SK-N-SH (cell line): ENCODE data around the gene CSNK1D. TPM values are rescaled to one million over a fixed set of nuclear protein-coding genes. Genes with fewer than 3 reads are reported as not detected.

Experiments used
- CTCF ChIA-PET: fragments of 300-600, 350-600 bp; formaldehyde crosslinking; extraction: SDS; loops from one replicate; lab custom pipeline; 2021; lab: Yijun Ruan, JAX
- POLR2A ChIA-PET: fragments of 350-600 bp; sonication (Branson Sonifier 250); formaldehyde crosslinking; extraction: SDS; loops from one replicate; lab custom pipeline; 2020; ENCODE audit warnings: antibody characterized with exemption, inconsistent platforms; lab: Yijun Ruan, JAX
- DNase-seq: peaks from one replicate; pipeline ENCODE4 v3.0.0; 2012
- H2AFZ ChIP-seq: fragments of 200-600 bp; sonication (generic); 2 replicates; pipeline ENCODE4 v1.8.1; 2016; ENCODE audit warnings: antibody characterized with exemption, mild to moderate bottlenecking, low read depth
- H3F3A ChIP-seq: fragments of 200-600 bp; sonication (generic); replicated peaks from 2 replicates; pipeline ENCODE3; 2016; ENCODE audit warnings: antibody characterized with exemption, mild to moderate bottlenecking; ENCODE audit not compliant: insufficient read depth
- H3K27ac ChIP-seq, 2 experiments: fragments of 200-500 bp in 1 of 2; fragments of 200-600 bp in 1 of 2; sonication (Bioruptor generic) in 1 of 2; sonication (generic), shearing (Covaris generic) in 1 of 2; 2 replicates each; pipeline versions ENCODE4 v1.5.1 to v1.6.1; 2014 to 2016; ENCODE audit warnings: low read depth in 2 of 2, inconsistent platforms in 1 of 2, low read length in 1 of 2, mild to moderate bottlenecking in 1 of 2, mixed read lengths in 1 of 2
- H3K27me3 ChIP-seq: fragments of 200-600 bp; sonication (generic), shearing (Covaris generic); 2 replicates; pipeline ENCODE4 v1.6.1; 2016; ENCODE audit warnings: mixed run types; ENCODE audit not compliant: insufficient read depth
- H3K36me3 ChIP-seq, 2 experiments: fragments of 200-500 bp in 1 of 2; fragments of 200-600 bp in 1 of 2; sonication (Bioruptor generic) in 1 of 2; sonication (generic) in 1 of 2; replicated peaks in 1 of 2; 2 replicates each; pipeline versions ENCODE3 to v1.5.1; 2014 to 2016; ENCODE audit warnings: low read length in 1 of 2, mild to moderate bottlenecking in 1 of 2; ENCODE audit not compliant: insufficient read depth in 2 of 2, control insufficient read depth in 1 of 2
- H3K4me1 ChIP-seq, 2 experiments: fragments of 200-500 bp in 1 of 2; fragments of 200-600 bp in 1 of 2; sonication (Bioruptor generic) in 1 of 2; sonication (generic), shearing (Covaris generic) in 1 of 2; 2 replicates each; pipeline versions ENCODE4 v1.5.1 to v1.6.1; 2014 to 2016; ENCODE audit warnings: low read depth in 1 of 2, low read length in 1 of 2, mixed run types in 1 of 2; ENCODE audit not compliant: insufficient read depth in 2 of 2, control insufficient read depth in 1 of 2
- H3K4me2 ChIP-seq: fragments of 200-600 bp; sonication (generic), shearing (Covaris generic); 2 replicates; pipeline ENCODE4 v1.6.1; 2017; ENCODE audit warnings: mixed run types
- H3K4me3 ChIP-seq, 2 experiments: fragments of 200-500 bp in 1 of 2; fragments of 200-600 bp in 1 of 2; sonication (Bioruptor generic) in 1 of 2; sonication (generic), shearing (Covaris generic) in 1 of 2; 2 replicates each; pipeline versions ENCODE4 v1.5.1 to v1.8.1; 2014 to 2016; ENCODE audit warnings: low read depth in 2 of 2, inconsistent platforms in 1 of 2, low read length in 1 of 2, mild to moderate bottlenecking in 1 of 2, mixed read lengths in 1 of 2, moderate library complexity in 1 of 2
- H3K79me2 ChIP-seq: fragments of 200-600 bp; sonication (generic); 2 replicates; pipeline ENCODE4 v1.8.1; 2017; ENCODE audit warnings: mild to moderate bottlenecking; ENCODE audit not compliant: insufficient read depth
- H3K9ac ChIP-seq: fragments of 200-600 bp; sonication (generic); 2 replicates; pipeline ENCODE4 v1.6.1; 2017; ENCODE audit warnings: mixed run types
- H3K9me2 ChIP-seq: fragments of 200-600 bp; sonication (generic); 2 replicates; pipeline ENCODE4 v1.6.1; 2017; ENCODE audit warnings: mixed run types
- H3K9me3 ChIP-seq: fragments of 200-600 bp; sonication (generic); 2 replicates; pipeline ENCODE4 v1.6.1; 2017; ENCODE audit warnings: mixed run types, mild to moderate bottlenecking, moderate library complexity
- H4K20me1 ChIP-seq: fragments of 200-600 bp; sonication (generic); 2 replicates; pipeline ENCODE4 v1.6.1; 2017; ENCODE audit warnings: mild to moderate bottlenecking, mixed run types; ENCODE audit not compliant: insufficient read depth
- CHD2 ChIP-seq: fragments of 150-350 bp; IDR thresholded peaks from 2 replicates; pipeline ENCODE4 v1.6.1; 2018; ENCODE audit warnings: low read length; ENCODE audit not compliant: partially characterized antibody
- FOXJ3 ChIP-seq: sonication (generic); formaldehyde crosslinking; IDR thresholded peaks from 2 replicates; pipeline ENCODE4 v1.5.1; 2020; ENCODE audit warnings: mild to moderate bottlenecking, missing genetic modification reagents
- GABPA ChIP-seq: IDR thresholded peaks from 2 replicates; pipeline ENCODE4 v1.4.0; 2012; ENCODE audit warnings: low read depth, mild to moderate bottlenecking
- JUND ChIP-seq: IDR thresholded peaks from 2 replicates; pipeline ENCODE4 v1.4.0; 2012
- MAX ChIP-seq: IDR thresholded peaks from 2 replicates; pipeline ENCODE4 v1.4.0; 2012; ENCODE audit warnings: low read depth
- RXRA ChIP-seq: IDR thresholded peaks from 2 replicates; pipeline ENCODE4 v1.4.0; 2012; ENCODE audit warnings: low read depth, mild to moderate bottlenecking, borderline replicate concordance
- SIN3A ChIP-seq: IDR thresholded peaks from 2 replicates; pipeline ENCODE4 v1.6.1; 2012; ENCODE audit warnings: low read depth, mild to moderate bottlenecking, low read length, moderate library complexity, borderline replicate concordance
- SMC3 ChIP-seq: IDR thresholded peaks from 2 replicates; pipeline ENCODE4 v1.6.1; 2012; ENCODE audit warnings: low read depth, low read length, improper control_type of control experiment
- WGBS: methylation state at CpG from one replicate; pipeline ENCODE4 v1.1.6; 2017; ENCODE audit warnings: low lambda C conversion rate; 5-methylcytosine and 5-hydroxymethylcytosine counted together
- polyA plus RNA-seq, 3 experiments: library from polyadenylated mRNA; depleted of rRNA; stranded (reverse); fragments of >200 nt; gene quantifications; 2 replicates each; pipeline ENCODE4 v1.2.3, GENCODE V29; 2012
- TF ChIP-seq, protein P1 (sequence below): fragments of 150-350 bp; IDR thresholded peaks from 2 replicates; pipeline ENCODE4 v1.6.1; 2016; ENCODE audit warnings: mild to moderate bottlenecking, low read depth, low read length
- TF ChIP-seq, protein P2 (sequence below): IDR thresholded peaks from 2 replicates; pipeline ENCODE4; 2012
- TF ChIP-seq, protein P3 (sequence below): IDR thresholded peaks from 2 replicates; pipeline ENCODE4 v1.4.0; 2012; ENCODE audit warnings: low read depth, borderline replicate concordance

The CSNK1D gene
- polyA plus RNA-seq, 1 of the 3 experiments (the other 2 are of a cell fraction): 216 TPM

DNA sequence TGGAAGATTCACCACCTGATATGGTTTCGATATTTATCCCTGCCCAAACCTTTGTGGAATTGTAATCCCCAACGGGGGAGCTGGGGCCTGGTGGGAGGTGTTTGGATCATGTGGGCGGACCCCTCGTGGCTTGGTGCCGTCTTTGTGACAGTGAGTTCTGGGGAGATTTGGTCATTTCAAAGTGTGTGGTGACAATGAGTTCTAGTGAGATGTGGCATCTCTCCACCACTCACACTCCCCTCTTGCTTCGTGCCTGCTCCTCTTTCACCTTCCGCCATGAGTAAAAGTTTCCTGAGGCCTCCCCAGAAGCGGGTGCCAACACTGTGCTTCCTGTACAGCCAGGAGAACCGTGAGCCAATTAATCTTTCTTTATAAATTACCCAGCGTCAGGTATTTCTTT is 70.5 kb downstream of the CSNK1D start:
- H3F3A ChIP-seq: peaks cover 24% of the 10 kb centered on the region
- ChIA-PET POLR2A (interaction anchor here (0.5 kb wide), 1 partner anchor 12 kb away, joined by 3 read pairs; no protein-coding TSS in a partner anchor), CTCF (interaction anchor here (1.0 to 1.5 kb wide), 3 partner anchors 19 to 49 kb away, joined by 3 to 6 read pairs (median 3); no protein-coding TSS in a partner anchor)
- H4K20me1 ChIP-seq: 0 out of 2 replicates have a peak, but pooled peaks cover 3% of the 10 kb centered on the region
- TF ChIP-seq, protein P1, sequence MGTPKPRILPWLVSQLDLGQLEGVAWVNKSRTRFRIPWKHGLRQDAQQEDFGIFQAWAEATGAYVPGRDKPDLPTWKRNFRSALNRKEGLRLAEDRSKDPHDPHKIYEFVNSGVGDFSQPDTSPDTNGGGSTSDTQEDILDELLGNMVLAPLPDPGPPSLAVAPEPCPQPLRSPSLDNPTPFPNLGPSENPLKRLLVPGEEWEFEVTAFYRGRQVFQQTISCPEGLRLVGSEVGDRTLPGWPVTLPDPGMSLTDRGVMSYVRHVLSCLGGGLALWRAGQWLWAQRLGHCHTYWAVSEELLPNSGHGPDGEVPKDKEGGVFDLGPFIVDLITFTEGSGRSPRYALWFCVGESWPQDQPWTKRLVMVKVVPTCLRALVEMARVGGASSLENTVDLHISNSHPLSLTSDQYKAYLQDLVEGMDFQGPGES: no peak
- no peak for TF ChIP-seq RXRA
- no peak for TF ChIP-seq SMC3
- no peak overlapping the region for H3K4me3 ChIP-seq
- no peaks in the 10 kb centered on the region for H3K9me2 ChIP-seq
- WGBS: 87% methylated on average over 10 of the region's 10 CpGs
- no peak overlapping the region for H2AFZ ChIP-seq
- no peaks in the 10 kb centered on the region for H3K27me3 ChIP-seq
- peaks cover 17% of the 10 kb centered on the region; the same call in 1 of the 2 replicates for H3K79me2 ChIP-seq
- no peak overlapping the region for H3K27ac ChIP-seq
- peak; percentile 10 for DNase-seq
- no peaks in the 10 kb centered on the region for H3K9me3 ChIP-seq
- H3K4me2 ChIP-seq: no peak overlapping the region
- H3K9ac ChIP-seq: no peak overlapping the region
- peaks cover 19 to 23% of the 10 kb centered on the region in 2 experiments for H3K36me3 ChIP-seq
- H3K4me1 ChIP-seq: peaks cover 15 to 19% of the 10 kb centered on the region in 2 experiments; a peak in 3 of 4 replicates

GRCh38 chr17:82201498-82201910 is 72.0 kb downstream of the CSNK1D start:
- H3K27me3 ChIP-seq: no peaks in the 10 kb centered on the region
- H3K9me2 ChIP-seq: no peaks in the 10 kb centered on the region
- no peaks in the 10 kb centered on the region for H3K9me3 ChIP-seq
- DNase-seq: peak; percentile 16
- H3F3A ChIP-seq: peaks cover 17% of the 10 kb centered on the region
- CTCF ChIA-PET: interaction anchor here (1.1 to 2.9 kb wide), 3 partner anchors 35 to 242 kb away, joined by 3 to 12 read pairs (median 4); no protein-coding TSS in a partner anchor
- 0 out of 2 replicates have a peak, but pooled peaks cover 3% of the 10 kb centered on the region for H4K20me1 ChIP-seq
- no peak overlapping the region for H2AFZ ChIP-seq
- no peak for TF ChIP-seq SIN3A
- TF ChIP-seq, all 33 proteins: peak for 0
- 96% methylated on average over 16 of the region's 23 CpGs for WGBS
- POLR2A ChIA-PET: no interaction called here
- H3K79me2 ChIP-seq: peaks cover 17% of the 10 kb centered on the region; the same call in 1 of the 2 replicates
- no peak overlapping the region for H3K27ac ChIP-seq
- H3K4me3 ChIP-seq: no peak overlapping the region
- no peak overlapping the region for H3K9ac ChIP-seq
- peaks cover 15 to 19% of the 10 kb centered on the region in 2 experiments; a peak in 3 of 4 replicates for H3K4me1 ChIP-seq
- peaks cover 20 to 31% of the 10 kb centered on the region in 2 experiments for H3K36me3 ChIP-seq
- no peak overlapping the region for H3K4me2 ChIP-seq

DNA sequence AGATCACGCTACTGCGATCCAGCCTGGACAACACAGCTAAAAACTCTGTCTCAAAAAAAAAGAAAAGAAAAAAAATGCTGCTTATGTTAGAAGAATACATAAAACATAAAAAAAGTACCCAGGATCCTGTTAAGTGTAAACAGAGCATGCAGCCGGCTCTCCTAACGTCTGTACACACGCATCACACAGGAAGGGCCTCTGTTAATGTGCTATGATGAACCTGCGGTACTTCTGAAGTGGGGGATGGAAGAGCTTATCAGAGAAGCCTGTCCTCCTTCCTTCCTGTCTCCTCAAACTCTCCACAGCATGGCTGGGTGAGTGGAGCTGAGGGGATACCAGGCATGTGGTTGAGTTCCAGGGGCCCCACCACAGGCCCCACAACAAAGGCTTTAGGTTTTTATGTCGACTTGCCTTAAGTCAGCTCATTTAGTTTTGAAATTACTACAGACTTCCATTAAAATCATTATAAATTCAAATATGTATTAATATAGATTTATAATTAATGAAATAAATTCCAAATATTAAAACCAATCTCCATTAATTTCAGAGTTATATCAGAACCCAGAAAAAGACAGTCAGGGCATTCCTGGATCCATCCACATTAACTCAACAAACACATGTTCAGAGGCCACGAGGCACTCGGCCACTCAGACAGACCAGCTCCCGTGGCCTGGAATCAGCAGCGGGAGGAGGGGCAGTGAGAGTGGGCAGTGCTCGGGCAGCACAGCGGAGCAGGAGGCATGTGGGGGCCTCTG is 72.6 kb downstream of the CSNK1D start:
- peaks cover 11 to 14% of the 10 kb centered on the region in 2 experiments; a peak in 3 of 4 replicates for H3K4me1 ChIP-seq
- 88% methylated on average over 13 of the region's 13 CpGs for WGBS
- peak; percentile 25 for DNase-seq
- no peak overlapping the region for H3K27ac ChIP-seq
- no peak overlapping the region for H2AFZ ChIP-seq
- no peaks in the 10 kb centered on the region for H3K27me3 ChIP-seq
- ChIA-PET POLR2A (no interaction called here), CTCF (interaction anchor here (1.1 to 2.9 kb wide), 4 partner anchors 36 to 242 kb away, joined by 3 to 12 read pairs (median 4); no protein-coding TSS in a partner anchor)
- no peak overlapping the region for H3K4me3 ChIP-seq
- no peaks in the 10 kb centered on the region for H3K9me2 ChIP-seq
- H3F3A ChIP-seq: peaks cover 13% of the 10 kb centered on the region
- no peak overlapping the region for H3K4me2 ChIP-seq
- peaks cover 20 to 37% of the 10 kb centered on the region in 2 experiments for H3K36me3 ChIP-seq
- H3K9ac ChIP-seq: no peak overlapping the region
- H3K79me2 ChIP-seq: peaks cover 17% of the 10 kb centered on the region; the same call in 1 of the 2 replicates
- H4K20me1 ChIP-seq: 0 out of 2 replicates have a peak, but pooled peaks cover 3% of the 10 kb centered on the region
- no peaks in the 10 kb centered on the region for H3K9me3 ChIP-seq
- TF ChIP-seq CHD2 (no peak), RXRA (no peak), FOXJ3 (CRISPR knock-in tag) (no peak), GABPA (no peak), JUND (no peak), MAX (no peak)
- TF ChIP-seq, protein P2, sequence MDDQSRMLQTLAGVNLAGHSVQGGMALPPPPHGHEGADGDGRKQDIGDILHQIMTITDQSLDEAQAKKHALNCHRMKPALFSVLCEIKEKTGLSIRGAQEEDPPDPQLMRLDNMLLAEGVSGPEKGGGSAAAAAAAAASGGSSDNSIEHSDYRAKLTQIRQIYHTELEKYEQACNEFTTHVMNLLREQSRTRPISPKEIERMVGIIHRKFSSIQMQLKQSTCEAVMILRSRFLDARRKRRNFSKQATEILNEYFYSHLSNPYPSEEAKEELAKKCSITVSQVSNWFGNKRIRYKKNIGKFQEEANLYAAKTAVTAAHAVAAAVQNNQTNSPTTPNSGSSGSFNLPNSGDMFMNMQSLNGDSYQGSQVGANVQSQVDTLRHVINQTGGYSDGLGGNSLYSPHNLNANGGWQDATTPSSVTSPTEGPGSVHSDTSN: no peak
- TF ChIP-seq, protein P3, sequence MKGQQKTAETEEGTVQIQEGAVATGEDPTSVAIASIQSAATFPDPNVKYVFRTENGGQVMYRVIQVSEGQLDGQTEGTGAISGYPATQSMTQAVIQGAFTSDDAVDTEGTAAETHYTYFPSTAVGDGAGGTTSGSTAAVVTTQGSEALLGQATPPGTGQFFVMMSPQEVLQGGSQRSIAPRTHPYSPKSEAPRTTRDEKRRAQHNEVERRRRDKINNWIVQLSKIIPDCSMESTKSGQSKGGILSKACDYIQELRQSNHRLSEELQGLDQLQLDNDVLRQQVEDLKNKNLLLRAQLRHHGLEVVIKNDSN: no peak
